DMS 273 (cell line): Measurements from ENCODE around the gene RNF157.

Source experiments
- DNase-seq: peaks from one replicate; lab custom pipeline; 2025; ENCODE audit not compliant: unreplicated experiment; lab: John Stamatoyannopoulos, UW

The RNF157 gene

DNA sequence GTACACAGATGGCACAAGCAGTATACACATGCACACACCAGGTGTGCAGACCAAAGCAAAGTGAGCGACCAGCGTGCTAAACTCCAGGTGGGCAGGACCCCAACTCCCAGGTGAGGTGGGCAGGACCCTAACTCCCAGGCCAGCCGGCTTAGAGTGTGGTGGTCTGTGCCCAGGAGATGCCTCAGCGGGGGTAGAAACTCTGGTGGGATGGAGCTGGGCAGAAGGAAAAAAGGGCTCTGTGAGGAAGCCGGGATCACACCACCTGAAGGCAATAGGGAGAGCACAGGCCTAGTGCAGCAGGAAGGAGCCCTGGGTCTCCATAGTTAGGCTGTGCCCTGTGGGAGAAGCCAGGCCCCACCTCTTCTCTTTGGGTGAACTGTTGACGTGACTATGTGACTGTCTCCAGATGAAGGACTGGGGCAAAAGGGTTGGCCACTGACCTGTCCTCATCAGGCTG lies 97.7 kb downstream of the RNF157 start:
- no peak for DNase-seq

DNA sequence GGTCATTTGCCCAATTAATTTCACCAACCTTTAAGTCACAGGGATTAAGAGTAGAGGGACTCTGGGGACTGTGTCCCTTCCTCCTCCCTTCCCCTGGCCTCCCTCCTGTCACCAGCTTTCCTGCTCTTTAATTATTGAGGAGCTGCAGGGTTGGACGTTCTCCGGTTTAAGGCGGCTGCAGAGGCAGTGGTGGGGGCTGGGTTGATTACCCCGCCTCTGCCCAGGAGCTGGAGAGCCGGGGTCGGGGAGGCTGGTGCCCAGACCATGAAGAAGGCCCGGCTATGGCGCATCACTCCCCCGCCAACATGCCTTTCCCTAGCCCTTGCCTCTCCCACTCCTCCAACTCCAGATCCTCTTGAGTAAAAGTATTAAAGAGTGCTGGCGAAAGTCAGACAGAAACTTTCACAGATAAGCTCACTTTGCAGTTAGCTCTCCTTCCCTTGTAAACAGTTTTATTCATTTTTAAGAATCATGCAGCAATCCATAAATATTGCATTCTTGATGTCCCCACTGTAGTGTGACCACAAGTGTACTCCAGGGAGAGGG lies 98.2 kb downstream of the RNF157 start:
- DNase-seq: no peak

DNA sequence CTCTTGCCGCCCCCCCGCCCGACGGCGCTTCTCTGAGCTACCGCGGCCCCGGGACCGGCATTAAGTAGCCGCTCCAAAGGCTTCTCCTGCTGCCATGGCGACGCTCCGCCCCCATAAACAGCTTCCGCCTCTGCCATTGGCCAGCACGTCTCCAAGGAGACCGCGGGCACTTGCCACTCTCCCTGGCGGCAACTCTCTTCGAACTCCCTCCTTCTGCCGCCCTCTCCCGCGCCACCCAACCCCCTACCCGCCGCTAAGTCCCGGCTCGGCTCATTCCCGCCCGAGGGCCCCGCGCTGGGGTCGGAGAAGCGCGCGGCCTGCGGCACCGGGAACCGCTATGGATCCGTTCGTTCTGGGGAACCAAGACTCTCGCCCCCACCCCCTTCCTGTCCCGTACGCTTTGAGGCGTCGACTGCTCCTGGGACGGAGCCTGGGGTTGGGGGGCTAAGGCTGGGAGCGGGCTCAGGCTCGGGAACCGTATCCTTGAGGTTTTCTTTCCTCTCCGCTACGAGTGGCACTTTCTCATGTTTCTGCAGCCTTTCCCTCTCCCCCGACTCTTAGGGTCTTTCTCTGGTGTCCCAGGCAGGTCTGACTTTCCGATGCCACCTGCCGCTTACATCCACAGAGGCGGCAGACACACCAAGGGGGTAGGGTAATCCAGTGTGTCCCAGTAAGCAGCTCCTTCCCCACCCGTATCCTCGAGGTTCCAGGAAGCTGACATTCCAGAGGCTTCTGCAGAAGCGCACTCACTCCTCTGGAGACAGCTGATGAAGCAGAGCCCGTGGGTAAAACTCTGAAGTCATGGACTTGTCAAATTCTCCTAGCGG lies 98.9 kb downstream of the RNF157 start, which contains the start of gene FOXJ1:
Gene FOXJ1, minus strand, starts transcription at position 34 of the 827 bp plus-strand sequence. CDS start 850 bp downstream, outside the sequence.
- DNase-seq: peak; percentile 98

DNA sequence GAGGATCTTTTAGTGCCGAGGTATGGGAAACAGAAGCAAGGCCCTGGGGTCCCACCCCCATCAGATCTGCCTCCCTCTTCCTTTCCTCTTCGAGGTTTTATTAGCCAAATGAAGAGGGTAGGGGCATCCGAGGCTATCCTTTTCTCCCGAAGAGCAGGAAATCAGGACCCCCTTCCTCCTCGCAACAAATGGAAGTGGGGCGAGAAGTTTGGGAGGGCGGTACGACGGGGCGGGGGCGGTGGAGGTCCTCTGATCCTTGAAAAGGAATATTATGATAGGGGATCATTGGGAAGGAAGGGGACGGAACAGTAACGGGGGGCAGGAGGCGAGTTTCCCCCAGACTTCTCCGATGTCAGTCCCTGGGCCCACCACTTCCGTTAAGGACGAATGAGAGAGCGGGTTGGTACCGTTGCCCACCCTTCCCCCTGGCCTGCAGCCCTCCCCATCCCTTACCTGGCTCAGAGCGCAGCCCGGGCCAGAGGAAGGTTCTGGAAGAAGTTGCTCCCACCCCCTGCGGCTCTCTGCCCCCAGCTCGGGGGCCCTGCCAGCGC lies 99.6 kb downstream of the RNF157 start:
- DNase-seq: no peak

DNA sequence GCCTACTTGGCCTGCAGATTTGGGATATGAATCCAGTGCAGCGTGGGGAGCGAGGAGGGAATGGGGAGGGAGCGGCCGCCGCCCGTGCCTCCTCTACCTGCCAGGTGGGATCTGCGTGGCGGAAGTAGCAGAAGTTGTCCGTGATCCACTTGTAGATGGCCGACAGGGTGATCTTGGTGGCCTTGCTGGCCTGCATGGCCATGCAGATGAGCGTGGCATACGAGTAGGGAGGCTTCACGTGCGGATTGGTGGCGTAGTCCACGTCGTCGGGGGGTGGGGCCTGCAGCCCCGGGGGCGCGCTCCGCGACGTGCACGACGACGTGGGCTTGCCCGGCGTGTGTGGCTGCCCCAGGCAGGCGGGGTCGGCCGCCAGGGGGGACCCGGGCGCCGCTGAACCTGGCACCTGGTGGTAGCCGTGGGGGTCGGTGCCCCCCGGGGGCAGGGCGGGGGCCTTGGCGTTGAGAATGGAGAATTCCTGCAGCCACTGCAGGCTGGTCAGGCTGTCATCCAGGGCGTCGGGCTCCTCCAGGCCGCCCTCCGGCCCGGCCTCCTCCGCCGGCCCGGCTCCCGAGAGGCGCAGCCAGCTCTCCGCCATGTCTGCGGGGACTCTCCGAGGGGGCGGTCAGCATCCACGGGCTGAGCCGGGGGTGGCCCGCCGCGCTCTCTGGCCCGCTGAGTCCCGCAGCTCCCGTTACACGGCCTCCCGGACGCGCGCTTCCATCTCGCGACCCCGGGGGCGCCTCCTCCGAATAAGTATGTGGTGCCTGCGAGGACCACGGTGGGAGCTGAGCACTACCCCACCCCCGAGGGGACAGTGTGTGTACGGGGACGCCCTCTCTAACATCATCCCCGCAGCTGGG lies 100.3 kb downstream of the RNF157 start:
- no peak for DNase-seq

DNA sequence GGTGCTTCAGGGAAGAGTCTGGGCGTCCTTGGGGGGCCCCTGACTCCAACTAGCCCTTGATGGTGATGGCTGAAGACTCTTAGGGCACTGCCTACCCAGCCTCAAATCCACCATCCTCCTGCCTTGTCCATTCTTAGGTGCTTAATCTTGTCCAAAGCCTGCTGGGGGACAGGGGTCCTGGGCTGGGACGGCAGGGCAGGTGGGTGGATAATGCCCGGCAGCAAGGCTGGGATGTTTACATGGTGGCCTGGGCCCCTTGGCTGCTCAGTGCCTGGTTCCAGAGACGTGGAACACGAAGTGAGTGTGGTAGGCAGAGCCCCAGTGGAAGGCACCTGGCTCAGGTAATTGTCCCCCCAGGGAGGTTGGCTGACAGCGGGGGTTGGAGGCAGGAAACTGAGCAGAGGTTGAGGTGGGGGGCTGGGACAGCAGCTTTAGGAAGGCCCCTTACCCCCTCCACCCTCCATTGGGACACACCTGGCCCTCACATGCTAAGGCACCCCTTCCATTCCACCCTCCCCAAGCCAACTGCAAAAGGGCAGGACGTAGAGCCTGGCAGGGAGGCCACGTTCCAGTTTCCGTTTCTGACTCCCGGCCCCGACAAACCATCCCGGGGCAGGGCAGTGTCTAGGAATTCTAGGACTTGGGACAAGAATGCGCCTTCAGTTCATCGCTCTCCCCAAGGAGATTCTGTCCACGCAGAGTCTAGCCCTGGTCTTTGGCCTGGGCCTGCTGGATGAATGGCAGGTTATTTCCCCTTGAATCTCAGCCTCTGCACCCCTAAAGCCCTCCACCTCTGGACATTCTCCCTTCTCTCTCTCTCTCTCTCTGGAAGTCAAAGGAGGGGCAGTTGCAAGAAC lies 101.2 kb downstream of the RNF157 start:
- no peak for DNase-seq

DNA sequence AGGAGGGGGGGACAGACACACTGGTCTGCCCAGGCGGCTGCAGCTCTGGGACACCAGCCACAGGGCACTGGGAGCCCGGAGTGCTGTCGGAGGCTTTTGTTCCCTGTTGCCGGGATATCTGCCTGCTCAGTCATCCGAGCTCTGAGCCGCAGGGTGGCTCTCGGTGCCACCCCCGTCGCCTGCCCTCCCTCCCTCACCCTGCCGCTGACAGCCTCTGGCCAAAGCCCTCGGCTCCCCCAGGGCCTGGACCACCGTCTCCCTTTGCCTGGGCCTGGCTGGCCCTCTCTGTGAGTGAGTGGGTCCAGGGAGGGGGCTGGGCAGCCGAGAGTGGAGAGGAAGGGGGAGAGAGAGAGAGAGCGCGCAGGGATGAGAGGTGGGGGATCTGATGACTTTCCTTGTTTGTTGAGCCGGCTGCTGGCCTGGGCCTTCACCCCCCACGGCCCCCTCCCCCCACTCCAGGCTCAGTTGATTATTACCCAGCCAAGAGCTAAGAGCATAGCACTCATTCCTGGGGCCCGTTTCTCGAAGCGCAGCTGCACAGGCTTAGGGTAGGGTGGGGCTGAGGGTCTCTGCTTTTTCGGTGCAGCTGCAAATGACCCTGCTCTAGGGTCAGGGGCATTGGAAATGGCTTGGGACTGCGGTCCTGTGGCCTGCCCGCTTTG lies 101.9 kb downstream of the RNF157 start:
- DNase-seq: no peak

DNA sequence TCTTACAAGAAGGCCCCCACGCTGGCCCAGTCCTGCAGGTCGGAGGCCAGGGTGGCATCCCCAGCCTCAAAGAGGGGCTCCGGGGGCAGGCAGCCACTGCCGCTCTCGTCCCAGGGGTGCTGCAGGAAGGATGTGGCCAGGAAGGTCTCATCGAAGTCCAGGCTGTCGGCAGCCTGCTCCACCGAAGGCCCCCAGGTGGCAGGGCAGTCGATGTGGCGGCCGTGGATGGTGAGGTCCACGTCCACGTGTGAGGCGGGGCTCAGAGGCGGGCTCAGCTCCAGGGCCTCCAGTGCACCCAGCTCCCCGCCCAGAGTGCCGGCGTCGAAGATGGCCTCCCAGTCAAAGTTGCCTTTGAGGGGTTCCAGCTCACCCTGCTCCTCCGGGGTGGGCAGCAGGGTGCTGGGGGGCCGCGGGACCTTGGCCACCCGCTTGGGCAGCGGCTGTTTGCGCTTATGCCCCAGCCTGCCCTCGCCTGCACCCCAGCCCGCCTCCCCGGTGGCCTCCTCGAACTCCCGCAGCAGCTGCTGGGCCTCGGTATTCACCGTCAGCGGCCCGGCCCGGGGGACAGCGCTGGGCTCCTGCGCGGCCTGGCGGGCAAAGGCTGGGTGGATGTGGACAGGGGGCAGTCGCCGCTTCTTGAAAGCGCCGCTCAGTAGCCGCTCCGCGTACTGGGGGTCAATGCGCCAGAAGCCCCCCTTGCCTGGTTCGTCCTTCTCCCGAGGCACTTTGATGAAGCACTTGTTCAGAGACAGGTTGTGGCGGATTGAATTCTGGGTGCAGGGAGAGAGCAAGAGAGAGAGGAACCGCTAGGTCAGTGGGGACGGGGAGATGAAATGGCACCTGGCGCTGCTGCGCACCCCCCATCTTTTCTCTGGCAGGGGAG lies 102.7 kb downstream of the RNF157 start:
- DNase-seq: no peak

DNA sequence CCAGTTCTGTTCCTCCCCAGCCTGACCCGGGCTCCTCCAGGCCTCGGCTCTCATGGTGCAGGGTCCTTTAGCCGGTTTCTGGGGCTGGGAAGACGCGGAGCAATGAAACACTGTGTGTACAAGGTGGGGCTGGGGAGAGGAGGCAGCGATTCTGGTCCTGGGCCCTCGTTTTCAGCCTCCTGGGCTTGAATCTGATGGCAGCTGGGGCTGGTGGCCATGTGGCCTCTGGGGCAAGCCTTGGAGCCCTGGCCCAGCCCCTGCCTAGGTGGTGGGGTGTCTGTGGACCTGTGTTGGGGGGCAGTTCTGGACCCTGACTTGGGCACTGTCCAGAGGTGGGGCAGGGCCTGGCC lies 103.3 kb downstream of the RNF157 start:
- no peak for DNase-seq

DNA sequence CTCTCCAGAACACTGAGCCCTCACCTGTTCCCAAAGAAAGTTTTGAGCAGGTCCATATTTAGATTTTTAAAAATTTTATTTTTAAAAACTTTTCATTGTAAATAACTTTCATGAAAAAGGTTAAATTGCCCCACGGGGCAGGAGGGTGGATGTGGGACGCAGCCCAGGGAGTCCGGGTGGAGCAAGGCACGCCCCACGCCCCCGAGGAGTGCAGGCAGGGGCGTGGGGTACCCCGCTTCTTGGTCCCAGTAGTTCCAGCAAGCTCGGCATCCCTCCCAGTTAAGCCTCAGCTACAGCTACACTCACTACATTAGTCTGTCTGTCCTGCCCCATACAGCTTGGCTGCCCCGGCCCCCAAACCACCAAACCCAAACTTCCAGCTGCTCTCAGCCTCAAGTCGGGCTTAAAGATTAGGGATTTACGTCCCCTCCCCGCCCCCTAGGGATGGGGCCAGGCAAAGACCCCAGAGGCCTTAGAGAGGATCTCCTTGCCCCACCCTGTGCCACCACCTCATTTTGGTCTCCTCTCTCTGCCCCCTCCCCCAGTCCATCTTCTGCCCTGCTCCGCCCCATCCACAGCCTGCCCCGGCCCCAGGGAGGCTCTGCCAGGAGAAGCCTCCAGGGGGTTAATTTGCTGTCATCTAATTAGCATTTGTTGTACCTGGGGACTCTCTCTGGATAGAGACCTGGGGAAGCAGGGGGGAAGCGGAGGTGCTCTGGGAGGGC lies 103.9 kb downstream of the RNF157 start:
- DNase-seq: no peak

DNA sequence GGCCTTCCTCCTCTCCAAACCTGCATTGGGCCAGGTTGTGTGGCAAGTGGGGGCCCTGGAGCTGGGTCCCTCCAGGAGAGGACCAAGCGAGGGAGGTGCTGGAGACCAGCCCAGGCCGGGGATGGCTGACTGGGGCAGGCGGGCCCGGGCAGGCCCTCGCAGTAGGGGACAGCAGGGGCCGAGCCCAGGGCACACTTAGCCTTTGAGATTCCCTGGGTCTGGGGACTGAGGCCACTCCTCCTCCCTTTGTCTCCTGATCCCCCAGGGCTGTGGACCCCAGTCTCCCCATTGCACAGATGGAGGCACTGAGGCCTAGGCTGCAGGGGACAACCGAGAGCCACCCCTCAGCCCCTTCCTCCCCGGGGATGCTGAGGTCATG lies 104.5 kb downstream of the RNF157 start:
- DNase-seq: no peak

DNA sequence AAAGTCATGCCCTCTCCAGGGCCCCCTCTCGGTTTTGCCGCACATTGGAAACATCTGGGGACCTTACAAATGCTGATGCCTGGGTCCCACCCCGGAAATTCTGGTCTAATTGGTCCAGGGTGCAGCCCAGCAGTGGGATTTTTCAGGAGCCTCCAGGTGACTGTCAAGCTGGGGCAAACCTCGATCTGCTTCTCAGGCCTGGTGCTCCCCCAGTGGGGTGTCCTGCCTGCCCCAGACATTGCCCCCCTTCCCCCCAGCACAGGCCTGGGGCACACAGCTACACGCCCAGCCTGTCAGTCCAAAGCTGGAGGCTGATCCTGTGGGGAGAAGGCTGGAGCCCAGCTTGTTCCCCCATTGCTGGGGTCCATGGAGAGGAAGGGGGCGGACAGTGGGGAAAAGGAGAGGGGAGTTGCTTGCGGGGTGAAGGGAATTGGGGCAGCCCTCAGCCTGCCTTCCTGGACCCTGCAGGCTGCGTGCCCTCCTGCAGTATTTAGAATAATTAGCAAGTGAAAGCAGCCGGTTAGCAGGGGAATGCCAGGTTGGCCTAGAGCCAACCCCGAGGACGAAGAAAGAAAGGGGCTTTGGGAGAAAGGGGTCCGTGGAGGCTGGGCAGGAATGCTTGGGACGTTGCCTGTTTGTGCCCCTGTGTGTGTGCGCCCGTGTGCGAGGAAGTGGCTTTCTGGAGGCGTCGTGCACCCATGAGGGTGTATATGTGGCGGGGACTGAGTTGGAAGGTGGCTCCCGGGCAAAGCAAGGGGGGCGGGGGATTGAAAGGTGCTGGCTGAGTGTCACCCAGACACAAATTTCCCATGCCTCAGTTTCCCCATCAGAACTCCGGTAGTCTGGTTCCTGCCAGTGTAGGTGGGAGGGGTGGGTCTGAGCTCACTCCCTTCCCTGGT lies 105.1 kb downstream of the RNF157 start:
- DNase-seq: no peak

DNA sequence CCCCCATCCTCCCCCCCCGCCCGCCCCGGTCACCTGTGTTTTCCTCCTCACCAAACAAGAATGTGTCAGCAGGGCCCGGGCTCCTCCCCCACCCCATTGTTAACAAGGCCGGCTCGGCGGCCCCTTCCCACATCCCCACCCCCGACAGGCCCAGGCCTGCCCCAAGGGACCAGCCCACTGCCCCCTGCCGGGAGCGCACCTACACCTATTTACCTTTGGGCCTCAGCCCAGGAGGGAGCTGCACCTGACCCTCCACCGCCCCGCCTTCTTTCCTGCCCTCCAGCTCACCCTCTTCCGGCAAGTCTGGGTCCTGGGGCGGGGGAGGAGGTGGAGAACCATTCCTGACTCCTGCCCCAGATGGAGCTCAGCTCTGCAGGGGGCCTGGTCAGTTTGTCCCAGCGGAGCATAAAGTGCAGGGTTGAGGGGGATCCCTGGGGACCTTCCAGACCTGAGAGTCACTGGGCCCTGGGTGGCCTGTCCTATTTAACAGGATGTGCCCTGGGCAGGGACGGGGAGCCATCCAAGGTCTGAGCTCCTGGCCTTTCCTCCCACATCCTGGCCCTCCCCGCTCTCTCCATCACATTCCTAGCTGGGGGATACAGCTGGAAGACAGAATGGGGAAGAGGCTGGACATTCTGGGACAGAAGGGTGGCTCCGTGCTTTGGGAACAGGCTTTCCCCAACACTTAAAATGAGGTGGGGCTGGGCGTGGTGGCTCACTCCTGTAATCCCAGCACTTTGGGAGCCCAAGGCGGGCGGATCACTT lies 107.5 kb downstream of the RNF157 start:
- no peak for DNase-seq

DNA sequence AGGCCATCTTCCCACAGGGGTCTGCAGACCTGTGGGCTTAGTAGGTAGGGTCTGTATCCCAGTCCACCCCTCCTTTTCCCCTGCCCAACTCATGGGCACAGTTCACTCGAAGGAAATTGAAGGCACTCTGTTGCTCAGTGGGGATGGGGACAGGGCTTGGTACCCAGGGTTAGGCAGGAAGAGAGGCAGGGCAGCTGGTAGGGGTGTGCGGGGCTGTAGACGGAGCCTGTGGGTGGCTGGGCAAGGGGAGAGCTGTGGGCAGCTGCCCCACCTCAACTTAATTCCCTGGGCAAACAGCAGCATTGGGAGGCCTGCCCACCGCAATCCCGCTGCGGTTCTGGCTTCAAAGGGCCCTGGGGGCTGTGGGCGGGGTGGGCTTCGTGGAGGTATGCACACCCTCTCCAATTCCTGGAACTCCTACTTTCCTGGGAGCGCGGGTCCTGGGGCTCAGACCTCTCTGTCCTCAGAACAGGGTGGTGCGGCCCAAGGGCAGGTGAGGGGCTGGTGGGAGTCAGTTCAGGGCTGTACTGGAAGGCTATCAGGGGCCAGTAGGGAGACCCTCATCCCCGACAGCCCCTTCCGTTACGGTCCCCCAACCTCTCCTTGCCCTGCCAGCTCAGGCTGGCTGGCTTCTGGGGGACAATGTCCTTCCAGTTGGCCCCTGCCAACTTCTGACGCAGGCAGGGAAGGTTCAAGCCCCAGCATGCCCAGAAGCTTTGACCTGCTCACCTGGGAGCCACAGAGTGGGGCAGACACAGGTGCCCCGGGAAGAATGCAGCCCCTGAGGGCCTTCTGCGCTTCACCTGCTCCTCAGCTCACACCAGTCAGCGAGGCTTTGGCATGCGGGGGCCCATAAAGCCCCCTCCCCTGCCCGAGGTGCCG lies 108.4 kb downstream of the RNF157 start:
- no peak for DNase-seq

DNA sequence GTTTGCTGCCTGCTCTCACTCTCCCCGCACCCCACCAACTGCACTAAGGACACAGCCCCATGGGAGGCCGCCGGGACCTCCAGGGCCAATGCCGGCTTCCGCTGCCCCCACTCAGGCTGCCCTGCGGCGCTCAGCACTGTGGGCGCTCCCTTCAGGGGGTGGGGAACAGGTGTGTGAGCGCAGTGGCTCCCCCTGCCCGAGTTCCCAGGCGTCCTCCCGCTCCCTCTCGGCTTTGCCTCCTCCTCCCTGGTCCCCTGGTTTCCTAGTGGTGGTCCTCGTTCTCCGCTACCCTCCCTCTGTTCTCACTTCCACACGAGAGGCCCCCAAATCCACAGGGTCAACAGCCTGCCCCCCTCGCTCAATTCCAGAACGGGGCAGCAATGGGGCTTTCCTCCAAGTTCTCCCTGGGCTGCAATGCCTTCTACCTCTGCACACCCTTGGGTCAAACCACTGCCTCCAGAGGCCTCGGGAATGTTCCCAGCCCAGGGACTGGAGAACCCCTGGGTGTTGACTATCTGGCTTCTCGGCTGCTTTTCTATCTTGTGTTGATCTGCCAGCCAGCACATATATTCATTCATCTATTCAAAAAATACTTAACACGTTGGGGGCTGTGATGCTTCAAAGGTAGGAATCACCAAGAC lies 109.1 kb downstream of the RNF157 start:
- DNase-seq: no peak
